Measurements from ENCODE around the gene KCNJ14. TPM values are rescaled to one million over a fixed set of nuclear protein-coding genes. Genes with fewer than 3 reads are reported as not detected.

Gene KCNJ14
- total RNA-seq, 4 donors from 2014 or later = 0.16 to 0.42 (median 0.27) TPM; not detected in 1

- no peaks in the 10 kb centered on the region for H3K36me3 ChIP-seq
- no peak overlapping the region for H3K4me3 ChIP-seq
- no peak for ATAC-seq
- 55% methylated on average over 3 of the region's 32 CpGs; no CpG with 5 or more reads in 1 of the 2 donors for WGBS, 2 donors (ENCODE audit: low coverage in 1 of 2)
- peaks cover 0 to 28% (median 9%) of the 10 kb centered on the region in 3 donors for H3K4me1 ChIP-seq
- peaks cover 43% of the 10 kb centered on the region for H3K27me3 ChIP-seq
- TF ChIP-seq POLR2AphosphoS5 (IDR thresholded peaks at IDR 0.05) (no peak), POLR2A (IDR thresholded peaks at IDR 0.05) (no peak), EP300 (IDR thresholded peaks at IDR 0.05) (no peak), CTCF (IDR thresholded peaks at IDR 0.05) (no peak)
- no peak overlapping the region for H3K27ac ChIP-seq
- H3K9me3 ChIP-seq = no peaks in the 10 kb centered on the region
Observed at GRCh38 chr19:48508729-48509411, 53.5 kb downstream of the KCNJ14 start.

- Histone ChIP-seq H3K27ac (no peak overlapping the region), H3K9me3 (no peaks in the 10 kb centered on the region), H3K36me3 (no peaks in the 10 kb centered on the region), H3K27me3 (peaks cover 48% of the 10 kb centered on the region), H3K4me1 (peaks cover 0 to 31% (median 10%) of the 10 kb centered on the region in 3 donors), H3K4me3 (no peak overlapping the region)
- TF ChIP-seq POLR2AphosphoS5 (IDR thresholded peaks at IDR 0.05) (no peak), POLR2A (IDR thresholded peaks at IDR 0.05) (no peak), EP300 (IDR thresholded peaks at IDR 0.05) (no peak), CTCF (IDR thresholded peaks at IDR 0.05) (no peak)
- ATAC-seq = no peak
- 75% methylated on average over 6 of the region's 12 CpGs; no CpG with 5 or more reads in 1 of the 2 donors for WGBS, 2 donors (ENCODE audit: low coverage in 1 of 2)
Observed at GRCh38 chr19:48509467-48510194, 54.3 kb downstream of the KCNJ14 start.

GRCh38 chr19:48510421-48511268 is 55.3 kb downstream of the KCNJ14 start:
- Histone ChIP-seq H3K4me1 (peaks cover 0 to 31% (median 10%) of the 10 kb centered on the region in 3 donors), H3K36me3 (no peaks in the 10 kb centered on the region), H3K9me3 (no peaks in the 10 kb centered on the region), H3K27ac (no peak overlapping the region), H3K27me3 (peaks cover 48% of the 10 kb centered on the region), H3K4me3 (peak overlapping the region in 1 of 2 donors; percentile 18)
- 6 to 12% methylated on average over 5 to 12 of the region's 24 CpGs for WGBS, 2 donors (ENCODE audit: low coverage in 1 of 2)
- peak; percentile 76 for ATAC-seq
- TF ChIP-seq CTCF (IDR thresholded peaks at IDR 0.05) (no peak), EP300 (IDR thresholded peaks at IDR 0.05) (no peak), POLR2A (IDR thresholded peaks at IDR 0.05) (no peak), POLR2AphosphoS5 (IDR thresholded peaks at IDR 0.05) (no peak)

- Histone ChIP-seq H3K9me3 (no peaks in the 10 kb centered on the region), H3K27me3 (peaks cover 48% of the 10 kb centered on the region), H3K36me3 (no peaks in the 10 kb centered on the region), H3K27ac (no peak overlapping the region), H3K4me1 (peaks cover 0 to 31% (median 10%) of the 10 kb centered on the region in 3 donors), H3K4me3 (peak overlapping the region in 1 of 2 donors; percentile 18)
- 5% methylated on average over 13 of the region's 32 CpGs; no CpG with 5 or more reads in 1 of the 2 donors for WGBS, 2 donors (ENCODE audit: low coverage in 1 of 2)
- ATAC-seq = no peak
- TF ChIP-seq CTCF (IDR thresholded peaks at IDR 0.05) (no peak), POLR2A (IDR thresholded peaks at IDR 0.05) (no peak), POLR2AphosphoS5 (IDR thresholded peaks at IDR 0.05) (no peak), EP300 (IDR thresholded peaks at IDR 0.05) (no peak)
Observed at GRCh38 chr19:48511321-48511731, 56.0 kb downstream of the KCNJ14 start.

Data from gastroesophageal sphincter (tissue), 4 donors.